Measurements from ENCODE around the gene GOLGA5.

GOLGA5 gene

GRCh38 chr14:92797935-92798653 is 4.0 kb downstream of the GOLGA5 start:
- ATAC-seq (ENCODE audit: insufficient read depth, low read depth) (no peak), DNase-seq (no peak)
- Histone ChIP-seq H3K4me2 (ENCODE audit: insufficient read depth, low read length) (no peak overlapping the region), H3K79me2 (ENCODE audit: insufficient read depth, low read length) (peaks cover 69% of the 10 kb centered on the region), H4K20me1 (ENCODE audit: insufficient read depth, low read length) (peaks cover 3% of the 10 kb centered on the region; the same call in 1 of the 2 replicates), H3K4me3 (ENCODE audit: low read depth in 1 of 2, low read length in 2 of 2) (no peak overlapping the region), H3K4me1 (ENCODE audit: insufficient read depth, low read length) (peaks cover 35% of the 10 kb centered on the region), H3K9ac (ENCODE audit: low read depth, low read length) (no peak overlapping the region), H2AFZ (ENCODE audit: low read depth, low read length) (no peak overlapping the region), H3K27me3 (ENCODE audit: insufficient read depth, low read length, poor library complexity) (no peaks in the 10 kb centered on the region), H3K36me3 (ENCODE audit: insufficient read depth, low read length) (peaks cover 33% of the 10 kb centered on the region), H3K9me3 (ENCODE audit: insufficient read depth, low read length, severe bottlenecking) (no peaks in the 10 kb centered on the region), H3K27ac (ENCODE audit: low read length) (no peak overlapping the region)
- TF ChIP-seq CTCF (IDR thresholded peaks at IDR 0.05; ENCODE audit: borderline replicate concordance, extremely low read depth, low read length, poor library complexity, severe bottlenecking) (no peak), EZH2 (IDR thresholded peaks at IDR 0.05; ENCODE audit: borderline replicate concordance, low read depth, low read length, severe bottlenecking) (no peak)

DNA sequence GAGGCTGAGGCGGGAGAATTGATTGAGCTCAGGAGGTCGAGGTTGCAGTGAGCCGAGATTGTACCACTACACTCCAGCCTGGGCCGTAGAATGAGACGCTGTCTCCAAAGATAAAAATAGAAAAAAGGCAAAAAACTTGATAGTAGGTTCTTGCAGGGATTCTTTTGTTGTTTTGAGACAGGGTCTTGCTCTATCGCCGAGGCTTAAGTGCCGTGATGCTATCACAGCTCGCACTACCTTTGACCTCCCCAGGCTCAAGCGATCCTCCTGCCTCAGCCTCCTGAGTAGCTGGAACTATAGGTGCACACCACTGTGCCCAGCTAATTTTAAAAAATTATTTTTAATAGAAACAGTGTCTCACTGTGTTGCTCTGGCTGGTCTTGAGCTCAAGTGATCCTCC is 4.7 kb downstream of the GOLGA5 start:
- Histone ChIP-seq H3K4me3 (ENCODE audit: low read depth in 1 of 2, low read length in 2 of 2) (no peak overlapping the region), H2AFZ (ENCODE audit: low read depth, low read length) (no peak overlapping the region), H3K4me1 (ENCODE audit: insufficient read depth, low read length) (peaks cover 28% of the 10 kb centered on the region), H3K27ac (ENCODE audit: low read length) (no peak overlapping the region), H3K36me3 (ENCODE audit: insufficient read depth, low read length) (peaks cover 40% of the 10 kb centered on the region), H3K4me2 (ENCODE audit: insufficient read depth, low read length) (no peak overlapping the region), H3K27me3 (ENCODE audit: insufficient read depth, low read length, poor library complexity) (no peaks in the 10 kb centered on the region), H3K79me2 (ENCODE audit: insufficient read depth, low read length) (peaks cover 76% of the 10 kb centered on the region), H3K9ac (ENCODE audit: low read depth, low read length) (no peak overlapping the region), H3K9me3 (ENCODE audit: insufficient read depth, low read length, severe bottlenecking) (no peaks in the 10 kb centered on the region), H4K20me1 (ENCODE audit: insufficient read depth, low read length) (peaks cover 3% of the 10 kb centered on the region; the same call in 1 of the 2 replicates)
- DNase-seq = no peak
- TF ChIP-seq EZH2 (IDR thresholded peaks at IDR 0.05; ENCODE audit: borderline replicate concordance, low read depth, low read length, severe bottlenecking) (no peak), CTCF (IDR thresholded peaks at IDR 0.05; ENCODE audit: borderline replicate concordance, extremely low read depth, low read length, poor library complexity, severe bottlenecking) (no peak)
- no peak for ATAC-seq (ENCODE audit: insufficient read depth, low read depth)

GRCh38 chr14:92800012-92800411 is 5.9 kb downstream of the GOLGA5 start:
- Histone ChIP-seq H3K9me3 (ENCODE audit: insufficient read depth, low read length, severe bottlenecking) (no peaks in the 10 kb centered on the region), H3K4me1 (ENCODE audit: insufficient read depth, low read length) (peaks cover 27% of the 10 kb centered on the region), H3K4me3 (ENCODE audit: low read depth in 1 of 2, low read length in 2 of 2) (no peak overlapping the region), H3K36me3 (ENCODE audit: insufficient read depth, low read length) (peaks cover 36% of the 10 kb centered on the region), H4K20me1 (ENCODE audit: insufficient read depth, low read length) (peaks cover 3% of the 10 kb centered on the region; the same call in 1 of the 2 replicates), H3K4me2 (ENCODE audit: insufficient read depth, low read length) (peak overlapping the region; percentile 32; the same call in 1 of the 2 replicates), H3K9ac (ENCODE audit: low read depth, low read length) (no peak overlapping the region), H2AFZ (ENCODE audit: low read depth, low read length) (no peak overlapping the region), H3K27me3 (ENCODE audit: insufficient read depth, low read length, poor library complexity) (no peaks in the 10 kb centered on the region), H3K79me2 (ENCODE audit: insufficient read depth, low read length) (peaks cover 75% of the 10 kb centered on the region), H3K27ac (ENCODE audit: low read length) (peak overlapping the region; percentile 29; the same call in 1 of the 2 replicates)
- DNase-seq (no peak), ATAC-seq (ENCODE audit: insufficient read depth, low read depth) (no peak)
- TF ChIP-seq EZH2 (IDR thresholded peaks at IDR 0.05; ENCODE audit: borderline replicate concordance, low read depth, low read length, severe bottlenecking) (no peak), CTCF (IDR thresholded peaks at IDR 0.05; ENCODE audit: borderline replicate concordance, extremely low read depth, low read length, poor library complexity, severe bottlenecking) (no peak)
